C4-2B (cell line): Measurements from ENCODE around the gene NPAS3.

ENCODE experiments used
- H3K27ac ChIP-seq: fragments of 450-650 bp; 2 replicates; pipeline ENCODE4 v1.5.1; 2017
- CTCF ChIP-seq: fragments of 450-650 bp; conservative IDR thresholded peaks from 2 replicates; pipeline ENCODE4 v1.5.1; 2017; ENCODE audit warnings: mild to moderate bottlenecking
- ZFX ChIP-seq: fragments of 450-650 bp; IDR thresholded peaks from 2 replicates; pipeline ENCODE4 v1.6.1; 2017

NPAS3 gene

GRCh38 chr14:33420051-33420627 lies 481.5 kb downstream of the NPAS3 start:
- no peak for TF ChIP-seq CTCF
- no peak for TF ChIP-seq ZFX

GRCh38 chr14:33430414-33431035 lies 491.8 kb downstream of the NPAS3 start:
- H3K27ac ChIP-seq, result no peak overlapping the region
- TF ChIP-seq CTCF (no peak), ZFX (no peak)

More at GRCh38 chr14:33420051-33420627, 481.5 kb downstream of the NPAS3 start:
- H3K27ac ChIP-seq, result no peak overlapping the region

DNA sequence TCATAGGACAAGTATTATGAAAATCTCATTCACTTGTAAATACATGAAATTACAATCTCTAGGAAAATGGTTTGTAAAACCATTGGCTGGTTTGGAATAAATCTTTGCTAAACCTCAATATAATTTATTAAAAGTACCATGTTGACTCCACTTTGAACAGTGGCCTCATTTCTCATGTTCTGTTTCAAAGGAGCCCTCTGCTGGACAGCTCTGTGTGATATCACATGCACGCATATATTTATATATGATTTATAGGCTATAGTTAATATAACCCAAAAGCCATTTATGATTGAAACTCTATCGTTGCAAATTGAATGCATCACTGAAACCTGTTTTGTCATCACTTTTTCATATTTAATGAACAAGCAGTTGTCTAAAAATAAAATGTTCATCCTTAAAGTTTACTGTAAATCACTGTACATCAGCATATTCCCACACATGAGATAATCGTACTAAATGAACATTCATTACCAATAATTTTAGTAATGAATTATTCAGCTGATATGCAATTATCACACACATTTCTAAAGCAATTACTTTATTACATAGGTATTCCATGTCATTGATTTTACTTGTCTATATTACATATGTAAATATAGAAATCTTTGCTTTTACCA lies 493.8 kb downstream of the NPAS3 start:
- no peak overlapping the region for H3K27ac ChIP-seq
- TF ChIP-seq CTCF, result peak; percentile 73
- no peak for TF ChIP-seq ZFX

DNA sequence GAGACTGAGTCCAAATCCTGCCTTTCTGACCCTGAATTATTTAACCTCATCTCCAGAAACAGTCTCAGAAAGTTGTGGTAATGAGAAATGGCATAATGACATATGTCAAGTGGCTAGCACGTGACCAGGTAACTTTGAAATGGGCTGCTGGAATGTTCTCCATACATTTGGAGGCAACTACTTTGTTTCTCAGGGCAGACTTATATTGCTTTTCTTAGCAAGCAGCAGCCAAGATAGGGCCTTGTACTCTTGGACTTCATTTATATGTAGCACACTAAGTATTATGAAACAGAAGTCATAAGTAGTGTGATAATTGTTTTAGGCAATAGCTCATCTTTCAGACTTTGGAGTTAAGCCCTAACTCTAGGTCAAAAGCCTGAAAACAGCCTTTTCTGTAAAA lies 494.7 kb downstream of the NPAS3 start:
- no peak overlapping the region for H3K27ac ChIP-seq
- TF ChIP-seq CTCF (no peak), ZFX (no peak)

DNA sequence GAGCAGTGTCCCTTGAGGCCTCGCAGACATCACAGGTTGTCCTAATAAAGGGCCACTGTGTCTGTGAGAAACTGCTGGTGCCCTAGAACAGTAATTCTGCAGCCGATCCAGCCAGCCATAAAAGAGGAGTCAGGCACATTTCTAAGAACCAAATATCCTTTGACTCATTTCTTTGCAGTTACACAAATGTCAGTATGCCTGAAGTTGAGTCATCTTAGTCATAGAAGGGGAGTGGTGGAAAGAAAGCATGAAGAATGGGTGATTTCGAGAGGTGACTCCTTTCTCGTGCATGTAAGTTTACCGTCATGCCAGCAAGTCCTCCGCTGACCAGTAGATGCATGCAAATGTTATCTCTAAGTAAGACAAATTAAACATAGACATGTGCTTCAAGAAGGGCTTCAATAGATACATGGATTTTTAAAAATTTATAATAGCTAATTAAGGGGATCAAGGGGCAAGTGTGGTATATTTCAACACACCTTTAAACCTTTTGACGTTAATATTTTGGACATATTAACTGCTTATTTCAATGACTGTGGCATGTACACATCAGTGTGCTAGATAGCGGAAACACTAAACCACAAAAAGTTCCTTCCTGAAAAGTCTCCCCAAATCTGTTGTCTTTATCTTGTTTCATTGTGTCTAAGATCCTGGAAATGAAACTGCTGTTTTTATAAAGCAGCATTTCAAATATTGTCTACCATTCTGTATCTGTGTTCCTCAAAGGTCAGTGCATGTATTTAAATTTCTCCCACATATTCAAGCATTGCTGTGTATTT lies 497.4 kb downstream of the NPAS3 start:
- TF ChIP-seq ZFX (no peak), CTCF (no peak)
- no peak overlapping the region for H3K27ac ChIP-seq

GRCh38 chr14:33441633-33442032 lies 503.0 kb downstream of the NPAS3 start:
- H3K27ac ChIP-seq, result no peak overlapping the region
- TF ChIP-seq ZFX (no peak), CTCF (no peak)

GRCh38 chr14:33444136-33444535 lies 505.5 kb downstream of the NPAS3 start:
- TF ChIP-seq ZFX, result no peak
- TF ChIP-seq CTCF, result no peak
- H3K27ac ChIP-seq, result no peak overlapping the region
